PC-3 (cell line): ENCODE data around the gene TRIOBP.

Source experiments
- CTCF ChIP-seq: fragments of 300-600 bp; sonication (generic); conservative IDR thresholded peaks from 2 replicates; pipeline ENCODE4 v1.5.1; 2017; ENCODE audit warnings: antibody characterized with exemption, low read depth, mild to moderate bottlenecking, low read length
- EZH2 ChIP-seq: fragments of 300-600 bp; sonication (generic); IDR thresholded peaks from one replicate; pipeline ENCODE4 v1.6.1; 2017; ENCODE audit warnings: antibody characterized with exemption, mild to moderate bottlenecking, low read length; ENCODE audit not compliant: unreplicated experiment
- EZH2phosphoT487 ChIP-seq: fragments of 300-600 bp; sonication (generic); IDR thresholded peaks from 2 replicates; pipeline ENCODE4 v1.6.1; 2018; ENCODE audit warnings: mild to moderate bottlenecking, antibody characterized with exemption, low read length, borderline replicate concordance

- TF ChIP-seq CTCF (no peak), EZH2phosphoT487 (no peak), EZH2 (no peak)
Observed at GRCh38 chr22:37794376-37794775, 97.5 kb downstream of the TRIOBP start.
